Gastrocnemius medialis (tissue), 4 donors: ENCODE data around the gene GALNTL6.

Experiments
- POLR2A ChIP-seq, 2 donors: fragments of 450-650 bp; IDR thresholded peaks; one replicate each; pipeline ENCODE4 v1.6.1; 2017; ENCODE audit warnings: antibody characterized with exemption in 2 of 2, mild to moderate bottlenecking in 2 of 2, moderate library complexity in 2 of 2
- TF ChIP-seq, protein P1 (sequence below), 5 experiments: fragments of 450-650 bp in 3 of 5; fragments of 200-600 bp in 2 of 5; sonication (generic) in 2 of 5; IDR thresholded peaks in 4 of 5; conservative IDR thresholded peaks in 1 of 5; 1 replicate in 4 of 5; 2 replicates in 1 of 5; pipeline ENCODE4 v1.5.1; 2016 to 2019; ENCODE audit warnings: antibody characterized with exemption in 5 of 5, mild to moderate bottlenecking in 3 of 5, moderate library complexity in 3 of 5

GRCh38 chr4:172734555-172734954, 921.4 kb downstream of the GALNTL6 start:
- TF ChIP-seq POLR2A (IDR thresholded peaks at IDR 0.05), result no peak
- TF ChIP-seq, protein P1, sequence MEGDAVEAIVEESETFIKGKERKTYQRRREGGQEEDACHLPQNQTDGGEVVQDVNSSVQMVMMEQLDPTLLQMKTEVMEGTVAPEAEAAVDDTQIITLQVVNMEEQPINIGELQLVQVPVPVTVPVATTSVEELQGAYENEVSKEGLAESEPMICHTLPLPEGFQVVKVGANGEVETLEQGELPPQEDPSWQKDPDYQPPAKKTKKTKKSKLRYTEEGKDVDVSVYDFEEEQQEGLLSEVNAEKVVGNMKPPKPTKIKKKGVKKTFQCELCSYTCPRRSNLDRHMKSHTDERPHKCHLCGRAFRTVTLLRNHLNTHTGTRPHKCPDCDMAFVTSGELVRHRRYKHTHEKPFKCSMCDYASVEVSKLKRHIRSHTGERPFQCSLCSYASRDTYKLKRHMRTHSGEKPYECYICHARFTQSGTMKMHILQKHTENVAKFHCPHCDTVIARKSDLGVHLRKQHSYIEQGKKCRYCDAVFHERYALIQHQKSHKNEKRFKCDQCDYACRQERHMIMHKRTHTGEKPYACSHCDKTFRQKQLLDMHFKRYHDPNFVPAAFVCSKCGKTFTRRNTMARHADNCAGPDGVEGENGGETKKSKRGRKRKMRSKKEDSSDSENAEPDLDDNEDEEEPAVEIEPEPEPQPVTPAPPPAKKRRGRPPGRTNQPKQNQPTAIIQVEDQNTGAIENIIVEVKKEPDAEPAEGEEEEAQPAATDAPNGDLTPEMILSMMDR (IDR thresholded peaks at IDR 0.05 in 4 of 5, conservative IDR thresholded peaks at IDR 0.05 in 1 of 5), result no peak
